ENCODE data around the gene STK32C.

Gene STK32C

DNA sequence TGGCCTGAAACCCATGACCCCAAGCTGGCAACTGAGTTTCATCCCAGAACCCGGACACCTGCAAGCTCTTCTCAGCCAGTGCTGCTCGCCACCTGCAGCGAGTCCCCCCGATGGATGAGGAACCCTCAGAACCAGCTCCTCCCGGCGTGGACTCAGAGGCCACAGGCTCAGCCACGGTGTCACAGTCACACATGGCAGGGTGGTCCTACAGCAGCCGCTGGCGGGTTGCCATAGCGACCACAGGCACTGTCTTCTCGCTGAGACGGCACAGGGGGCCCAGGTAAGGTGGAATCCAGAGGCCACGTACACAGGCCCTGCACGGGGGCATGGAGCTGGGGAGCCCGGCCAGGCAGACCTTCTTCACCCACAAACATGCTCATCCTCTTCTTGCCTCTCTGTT lies 67.6 kb downstream of the STK32C start:
- Histone ChIP-seq H3K4me3 (ENCODE audit: low read length in 2 of 2) (no peak overlapping the region), H3K27me3 (ENCODE audit: control insufficient read depth in 2 of 2, insufficient read depth in 2 of 2, low read length in 2 of 2) (no peaks in the 10 kb centered on the region), H3K36me3 (ENCODE audit: control insufficient read depth in 2 of 2, insufficient read depth in 2 of 2, low read length in 2 of 2) (no peaks in the 10 kb centered on the region), H3K27ac (ENCODE audit: low read depth in 2 of 2, low read length in 2 of 2) (no peak overlapping the region), H3K4me1 (ENCODE audit: control insufficient read depth in 2 of 2, insufficient read depth in 2 of 2, low read length in 2 of 2) (no peaks in the 10 kb centered on the region), H3K9me3 (ENCODE audit: control insufficient read depth in 2 of 2, low read length in 2 of 2) (no peaks in the 10 kb centered on the region), H3K9ac (ENCODE audit: low read depth in 1 of 2, low read length in 2 of 2) (no peak overlapping the region)

DNA sequence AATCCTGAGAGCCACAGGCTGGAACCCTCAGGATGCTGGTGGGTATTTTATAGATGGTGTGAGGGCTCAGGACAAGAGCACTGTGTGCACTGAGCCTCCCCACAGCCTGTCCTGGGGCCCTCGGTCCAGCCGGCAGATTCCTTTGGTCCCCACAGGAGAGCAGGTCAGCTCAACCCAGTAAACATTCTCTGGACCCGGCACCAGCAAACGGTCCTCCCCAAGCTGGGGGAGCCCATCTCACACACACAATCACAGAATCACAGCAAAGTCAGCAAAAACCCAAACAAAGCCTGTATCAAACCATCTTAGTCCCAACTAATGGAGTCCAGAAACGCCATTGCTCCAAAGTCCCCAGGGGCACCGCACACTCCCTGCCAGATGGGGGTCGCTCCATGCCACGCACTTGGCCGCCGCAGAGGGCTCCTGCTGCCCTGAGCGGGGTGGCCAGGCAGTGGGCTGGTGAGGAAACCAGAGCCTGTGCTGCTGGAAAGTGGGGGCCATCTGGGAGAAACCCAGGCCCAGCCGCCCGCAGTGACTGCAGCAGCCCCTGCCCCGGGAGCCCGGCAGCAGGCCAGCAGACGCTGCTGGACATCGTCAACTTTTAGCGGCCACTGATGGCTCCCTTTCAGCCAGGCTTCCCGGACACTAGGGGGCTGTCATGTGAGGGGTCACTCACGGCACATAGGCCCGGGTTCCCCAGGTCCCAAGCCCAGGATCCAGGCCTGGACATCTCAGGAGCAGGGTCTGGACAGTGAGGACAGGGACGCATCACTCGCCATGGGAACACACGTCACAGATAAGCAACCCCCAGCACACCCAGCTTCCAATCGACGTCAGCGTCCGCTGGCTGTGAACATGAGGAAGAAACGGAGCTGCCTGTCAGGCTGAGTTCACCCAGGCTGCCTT lies 68.4 kb downstream of the STK32C start:
- no peak overlapping the region for H3K27ac ChIP-seq (ENCODE audit: low read depth in 2 of 2, low read length in 2 of 2)
- H3K9me3 ChIP-seq (ENCODE audit: control insufficient read depth in 2 of 2, low read length in 2 of 2) = no peaks in the 10 kb centered on the region
- no peaks in the 10 kb centered on the region for H3K4me1 ChIP-seq (ENCODE audit: control insufficient read depth in 2 of 2, insufficient read depth in 2 of 2, low read length in 2 of 2)
- no peak overlapping the region for H3K9ac ChIP-seq (ENCODE audit: low read depth in 1 of 2, low read length in 2 of 2)
- H3K4me3 ChIP-seq (ENCODE audit: low read length in 2 of 2) = no peak overlapping the region
- no peaks in the 10 kb centered on the region for H3K27me3 ChIP-seq (ENCODE audit: control insufficient read depth in 2 of 2, insufficient read depth in 2 of 2, low read length in 2 of 2)
- H3K36me3 ChIP-seq (ENCODE audit: control insufficient read depth in 2 of 2, insufficient read depth in 2 of 2, low read length in 2 of 2) = no peaks in the 10 kb centered on the region

DNA sequence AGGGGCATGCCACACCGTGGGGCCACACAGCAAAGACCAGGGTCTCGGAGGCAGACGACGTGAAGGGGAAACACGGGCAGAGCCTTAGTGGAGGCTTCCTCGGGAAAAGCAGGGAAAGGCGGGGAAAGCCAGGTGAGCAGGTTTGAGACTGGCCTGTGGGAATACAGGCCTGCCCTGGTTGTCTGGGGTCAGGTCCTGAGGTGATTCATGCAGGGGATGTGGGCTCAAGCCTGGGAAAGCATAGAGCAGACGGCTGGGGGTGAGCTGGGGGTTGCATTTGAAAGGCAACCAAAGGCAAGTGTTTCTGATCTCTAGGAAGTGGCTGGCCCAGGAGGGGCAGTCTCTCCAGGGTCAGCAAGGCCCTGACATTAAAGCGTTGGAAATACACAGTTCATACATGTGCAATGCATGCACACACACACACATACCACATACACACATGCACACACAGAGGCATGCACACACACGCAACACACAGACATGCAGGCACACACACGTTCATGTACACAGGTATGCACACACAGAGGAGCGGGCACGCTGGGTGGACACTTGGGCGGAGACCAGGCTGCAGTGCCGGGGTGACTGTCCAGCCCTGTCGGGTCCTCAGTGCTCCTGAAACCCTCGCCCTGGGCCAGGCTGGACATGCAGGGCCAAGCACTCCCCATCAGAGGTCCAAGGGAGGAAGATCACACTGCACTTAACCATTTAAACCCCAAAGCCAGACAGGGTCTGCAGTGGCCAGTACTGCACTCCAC lies 69.2 kb downstream of the STK32C start:
- Histone ChIP-seq H3K9me3 (ENCODE audit: control insufficient read depth in 2 of 2, low read length in 2 of 2) (no peaks in the 10 kb centered on the region), H3K9ac (ENCODE audit: low read depth in 1 of 2, low read length in 2 of 2) (no peak overlapping the region), H3K4me3 (ENCODE audit: low read length in 2 of 2) (no peak overlapping the region), H3K27me3 (ENCODE audit: control insufficient read depth in 2 of 2, insufficient read depth in 2 of 2, low read length in 2 of 2) (no peaks in the 10 kb centered on the region), H3K4me1 (ENCODE audit: control insufficient read depth in 2 of 2, insufficient read depth in 2 of 2, low read length in 2 of 2) (no peaks in the 10 kb centered on the region), H3K36me3 (ENCODE audit: control insufficient read depth in 2 of 2, insufficient read depth in 2 of 2, low read length in 2 of 2) (no peaks in the 10 kb centered on the region), H3K27ac (ENCODE audit: low read depth in 2 of 2, low read length in 2 of 2) (no peak overlapping the region)

DNA sequence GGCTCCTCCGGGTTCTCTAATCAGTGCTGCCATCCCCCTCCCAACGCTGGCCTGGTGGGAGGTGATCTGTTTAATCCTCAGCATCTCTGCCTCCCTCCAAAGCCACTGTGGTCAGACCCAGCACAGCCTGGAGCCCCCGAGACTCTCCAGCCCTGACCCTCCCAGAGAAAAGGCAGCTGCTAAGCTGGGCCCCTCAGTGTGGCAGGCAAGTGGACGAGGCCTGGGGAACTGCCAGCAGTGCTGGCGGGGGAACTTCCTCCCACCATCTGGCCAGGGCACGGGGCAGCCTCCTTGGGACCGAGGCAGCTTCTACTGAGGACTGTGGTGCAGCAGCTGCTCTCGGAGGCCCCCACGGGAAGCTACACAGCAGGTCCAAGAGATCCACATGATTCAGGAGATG lies 69.9 kb downstream of the STK32C start:
- H3K36me3 ChIP-seq (ENCODE audit: control insufficient read depth in 2 of 2, insufficient read depth in 2 of 2, low read length in 2 of 2) = no peaks in the 10 kb centered on the region
- H3K27ac ChIP-seq (ENCODE audit: low read depth in 2 of 2, low read length in 2 of 2) = no peak overlapping the region
- no peaks in the 10 kb centered on the region for H3K4me1 ChIP-seq (ENCODE audit: control insufficient read depth in 2 of 2, insufficient read depth in 2 of 2, low read length in 2 of 2)
- no peaks in the 10 kb centered on the region for H3K9me3 ChIP-seq (ENCODE audit: control insufficient read depth in 2 of 2, low read length in 2 of 2)
- H3K27me3 ChIP-seq (ENCODE audit: control insufficient read depth in 2 of 2, insufficient read depth in 2 of 2, low read length in 2 of 2) = no peaks in the 10 kb centered on the region
- no peak overlapping the region for H3K9ac ChIP-seq (ENCODE audit: low read depth in 1 of 2, low read length in 2 of 2)
- H3K4me3 ChIP-seq (ENCODE audit: low read length in 2 of 2) = no peak overlapping the region

DNA sequence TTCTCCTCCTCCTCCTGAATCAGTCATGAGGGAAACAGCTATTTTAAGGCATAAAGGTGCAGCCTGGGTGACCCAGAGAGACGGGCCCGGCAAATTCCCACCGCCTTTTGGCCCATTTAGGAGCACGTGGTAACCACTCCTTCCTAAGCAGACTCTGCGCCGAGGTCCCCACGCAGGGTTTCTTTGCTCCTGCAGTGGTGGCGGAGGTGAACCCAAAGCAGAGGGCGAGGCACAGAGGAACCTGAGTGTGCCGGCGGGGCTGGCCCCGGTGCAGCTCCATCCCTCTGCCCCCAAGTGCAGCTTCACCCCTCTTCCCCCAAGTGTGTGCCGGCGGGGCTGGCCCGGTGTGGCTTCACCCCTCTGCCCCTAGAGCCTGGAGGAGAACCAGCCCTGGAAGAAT lies 70.4 kb downstream of the STK32C start:
- Histone ChIP-seq H3K27ac (ENCODE audit: low read depth in 2 of 2, low read length in 2 of 2) (no peak overlapping the region), H3K36me3 (ENCODE audit: control insufficient read depth in 2 of 2, insufficient read depth in 2 of 2, low read length in 2 of 2) (no peaks in the 10 kb centered on the region), H3K9ac (ENCODE audit: low read depth in 1 of 2, low read length in 2 of 2) (no peak overlapping the region), H3K4me1 (ENCODE audit: control insufficient read depth in 2 of 2, insufficient read depth in 2 of 2, low read length in 2 of 2) (no peaks in the 10 kb centered on the region), H3K9me3 (ENCODE audit: control insufficient read depth in 2 of 2, low read length in 2 of 2) (no peaks in the 10 kb centered on the region), H3K27me3 (ENCODE audit: control insufficient read depth in 2 of 2, insufficient read depth in 2 of 2, low read length in 2 of 2) (no peaks in the 10 kb centered on the region), H3K4me3 (ENCODE audit: low read length in 2 of 2) (no peak overlapping the region)

DNA sequence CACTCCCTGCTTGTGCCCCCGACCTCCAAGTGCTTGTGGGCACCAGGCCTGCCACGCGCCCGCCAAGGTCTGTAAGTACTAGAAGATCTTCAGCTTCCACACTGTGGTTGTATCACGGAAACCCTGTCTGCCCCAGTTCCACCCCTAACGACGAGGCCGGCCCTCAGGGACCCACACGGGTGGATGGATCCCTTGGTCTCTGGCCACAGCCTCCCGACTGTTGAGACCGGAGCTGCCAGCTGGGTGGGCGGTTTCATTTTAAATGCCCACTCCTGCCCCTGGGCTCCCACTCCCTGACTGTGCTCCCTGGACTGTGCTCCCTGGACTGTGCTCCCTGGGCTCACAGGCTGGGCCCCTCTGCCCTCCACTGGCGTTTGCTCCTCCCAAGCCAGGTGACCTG lies 70.9 kb downstream of the STK32C start:
- no peak overlapping the region for H3K9ac ChIP-seq (ENCODE audit: low read depth in 1 of 2, low read length in 2 of 2)
- no peaks in the 10 kb centered on the region for H3K27me3 ChIP-seq (ENCODE audit: control insufficient read depth in 2 of 2, insufficient read depth in 2 of 2, low read length in 2 of 2)
- no peaks in the 10 kb centered on the region for H3K36me3 ChIP-seq (ENCODE audit: control insufficient read depth in 2 of 2, insufficient read depth in 2 of 2, low read length in 2 of 2)
- no peaks in the 10 kb centered on the region for H3K9me3 ChIP-seq (ENCODE audit: control insufficient read depth in 2 of 2, low read length in 2 of 2)
- no peak overlapping the region for H3K4me3 ChIP-seq (ENCODE audit: low read length in 2 of 2)
- no peak overlapping the region for H3K27ac ChIP-seq (ENCODE audit: low read depth in 2 of 2, low read length in 2 of 2)
- H3K4me1 ChIP-seq (ENCODE audit: control insufficient read depth in 2 of 2, insufficient read depth in 2 of 2, low read length in 2 of 2) = no peaks in the 10 kb centered on the region

DNA sequence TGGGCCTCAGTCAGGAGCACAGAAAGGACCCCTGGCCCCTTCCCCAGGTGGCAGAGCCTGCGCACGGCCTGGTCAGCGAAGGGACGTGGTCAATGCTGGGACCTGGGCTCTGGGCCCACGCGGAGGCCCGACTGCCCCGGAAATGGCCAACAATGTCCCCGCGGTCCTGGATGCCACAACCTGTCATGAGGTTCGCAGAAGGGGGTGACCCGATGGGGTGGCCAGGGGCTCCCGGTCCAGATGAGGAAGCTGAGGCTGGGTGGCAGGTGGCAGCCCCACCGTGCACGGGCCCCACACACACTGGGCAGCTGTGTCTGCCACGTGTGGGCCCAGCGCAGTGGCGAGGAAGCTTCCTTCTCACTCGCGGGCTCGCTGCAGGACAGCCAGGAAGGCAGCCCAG lies 71.6 kb downstream of the STK32C start:
- Histone ChIP-seq H3K4me1 (ENCODE audit: control insufficient read depth in 2 of 2, insufficient read depth in 2 of 2, low read length in 2 of 2) (no peaks in the 10 kb centered on the region), H3K27ac (ENCODE audit: low read depth in 2 of 2, low read length in 2 of 2) (no peak overlapping the region)

DNA sequence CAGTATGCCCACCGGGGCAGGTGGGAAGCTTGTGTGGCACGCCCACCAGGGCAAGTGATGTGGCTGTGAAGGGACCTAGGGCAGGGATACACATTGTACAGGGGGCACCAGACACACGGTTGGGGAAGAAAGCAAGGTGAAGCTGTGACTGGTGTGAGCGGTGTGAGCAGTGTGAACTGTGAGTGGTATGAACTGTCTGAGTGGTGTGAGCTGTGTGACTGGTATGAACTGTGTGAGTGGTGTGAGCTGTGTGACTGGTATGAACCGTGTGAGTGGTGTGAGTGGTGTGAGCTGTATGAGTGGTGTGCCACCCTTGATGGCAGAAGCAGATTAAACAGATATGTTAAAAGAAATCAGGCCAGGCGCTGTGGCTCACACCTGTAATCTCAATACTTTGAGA lies 72.9 kb downstream of the STK32C start:
- H3K4me1 ChIP-seq (ENCODE audit: control insufficient read depth in 2 of 2, insufficient read depth in 2 of 2, low read length in 2 of 2) = no peaks in the 10 kb centered on the region
- no peaks in the 10 kb centered on the region for H3K36me3 ChIP-seq (ENCODE audit: control insufficient read depth in 2 of 2, insufficient read depth in 2 of 2, low read length in 2 of 2)
- H3K4me3 ChIP-seq (ENCODE audit: low read length in 2 of 2) = no peak overlapping the region
- H3K9ac ChIP-seq (ENCODE audit: low read depth in 1 of 2, low read length in 2 of 2) = no peak overlapping the region
- H3K27me3 ChIP-seq (ENCODE audit: control insufficient read depth in 2 of 2, insufficient read depth in 2 of 2, low read length in 2 of 2) = no peaks in the 10 kb centered on the region
- H3K27ac ChIP-seq (ENCODE audit: low read depth in 2 of 2, low read length in 2 of 2) = no peak overlapping the region
- H3K9me3 ChIP-seq (ENCODE audit: control insufficient read depth in 2 of 2, low read length in 2 of 2) = no peaks in the 10 kb centered on the region

More for the DNA sequence above, 71.6 kb downstream of the STK32C start:
- Histone ChIP-seq H3K4me3 (ENCODE audit: low read length in 2 of 2) (no peak overlapping the region), H3K36me3 (ENCODE audit: control insufficient read depth in 2 of 2, insufficient read depth in 2 of 2, low read length in 2 of 2) (no peaks in the 10 kb centered on the region), H3K27me3 (ENCODE audit: control insufficient read depth in 2 of 2, insufficient read depth in 2 of 2, low read length in 2 of 2) (no peaks in the 10 kb centered on the region), H3K9me3 (ENCODE audit: control insufficient read depth in 2 of 2, low read length in 2 of 2) (no peaks in the 10 kb centered on the region), H3K9ac (ENCODE audit: low read depth in 1 of 2, low read length in 2 of 2) (no peak overlapping the region)

DNA sequence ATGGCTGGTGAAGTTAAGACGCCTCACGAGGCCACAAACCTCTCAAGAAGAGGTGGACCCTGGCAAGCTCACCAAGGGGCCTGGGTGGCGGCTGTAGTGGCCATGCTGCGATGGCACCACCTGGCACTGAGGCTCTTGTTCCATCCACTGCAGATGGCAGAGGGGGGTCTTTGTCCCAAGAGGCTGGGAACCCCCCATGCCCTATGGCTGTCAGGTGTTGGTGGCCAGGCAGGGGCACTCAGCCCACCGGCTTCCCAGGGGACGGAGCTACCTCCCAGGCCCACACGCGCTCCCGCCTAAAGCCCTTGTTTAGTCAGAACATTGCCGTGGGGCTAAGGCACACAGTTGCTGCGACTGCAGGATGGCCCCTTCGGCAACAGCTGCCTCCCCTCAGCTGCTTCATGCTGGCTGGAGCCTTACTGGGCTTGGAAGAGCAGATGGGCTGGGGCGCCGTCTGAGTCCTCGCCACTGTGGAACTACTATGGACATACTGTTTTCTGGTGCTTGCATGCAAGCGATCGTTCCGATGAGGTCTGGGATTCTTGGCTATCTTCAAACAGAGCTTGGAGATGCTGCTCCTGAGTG lies 74.2 kb downstream of the STK32C start:
- Histone ChIP-seq H3K4me3 (ENCODE audit: low read length in 2 of 2) (no peak overlapping the region), H3K27ac (ENCODE audit: low read depth in 2 of 2, low read length in 2 of 2) (no peak overlapping the region), H3K27me3 (ENCODE audit: control insufficient read depth in 2 of 2, insufficient read depth in 2 of 2, low read length in 2 of 2) (no peaks in the 10 kb centered on the region), H3K9ac (ENCODE audit: low read depth in 1 of 2, low read length in 2 of 2) (no peak overlapping the region), H3K4me1 (ENCODE audit: control insufficient read depth in 2 of 2, insufficient read depth in 2 of 2, low read length in 2 of 2) (peaks cover 0 to 3% of the 10 kb centered on the region in 2 donors), H3K36me3 (ENCODE audit: control insufficient read depth in 2 of 2, insufficient read depth in 2 of 2, low read length in 2 of 2) (no peaks in the 10 kb centered on the region), H3K9me3 (ENCODE audit: control insufficient read depth in 2 of 2, low read length in 2 of 2) (no peaks in the 10 kb centered on the region)

DNA sequence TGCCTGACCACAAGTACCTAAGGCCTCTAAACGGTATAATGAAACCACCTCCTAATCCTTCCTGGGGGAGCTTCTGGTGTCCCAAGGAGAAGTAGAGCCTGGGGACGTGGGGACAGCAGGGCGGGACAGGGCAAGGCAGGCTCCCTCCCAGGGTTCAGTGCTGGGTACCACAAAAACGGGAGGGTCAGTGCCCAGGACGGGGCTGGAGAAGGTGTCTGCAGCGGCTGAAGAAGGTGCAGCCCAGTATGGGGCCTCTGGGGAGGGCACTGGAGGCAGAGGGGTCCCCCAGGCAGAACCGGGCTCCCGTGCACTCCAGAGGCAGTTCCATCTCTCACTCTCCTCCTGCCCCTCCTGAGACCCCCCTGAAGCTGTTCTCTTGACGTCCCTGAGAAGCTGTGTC lies 74.8 kb downstream of the STK32C start:
- no peak overlapping the region for H3K9ac ChIP-seq (ENCODE audit: low read depth in 1 of 2, low read length in 2 of 2)
- no peaks in the 10 kb centered on the region for H3K9me3 ChIP-seq (ENCODE audit: control insufficient read depth in 2 of 2, low read length in 2 of 2)
- H3K36me3 ChIP-seq (ENCODE audit: control insufficient read depth in 2 of 2, insufficient read depth in 2 of 2, low read length in 2 of 2) = no peaks in the 10 kb centered on the region
- H3K27ac ChIP-seq (ENCODE audit: low read depth in 2 of 2, low read length in 2 of 2) = no peak overlapping the region
- no peak overlapping the region for H3K4me3 ChIP-seq (ENCODE audit: low read length in 2 of 2)
- H3K4me1 ChIP-seq (ENCODE audit: control insufficient read depth in 2 of 2, insufficient read depth in 2 of 2, low read length in 2 of 2) = peaks cover 0 to 3% of the 10 kb centered on the region in 2 donors
- H3K27me3 ChIP-seq (ENCODE audit: control insufficient read depth in 2 of 2, insufficient read depth in 2 of 2, low read length in 2 of 2) = no peaks in the 10 kb centered on the region

Data from mucosa of rectum (tissue), 2 donors.